Kidney glomerular epithelial cell (primary cell): ENCODE data around the gene ATP2B3.
A peak's percentile ranks its signal among the peaks of the same experiment; 100 is the strongest.

Experiments
- DNase-seq: peaks from one replicate; lab custom pipeline; 2025; lab: John Stamatoyannopoulos, UW

The ATP2B3 gene

GRCh38 chrX:153507484-153508178 is 9.8 kb upstream of the ATP2B3 start:
- DNase-seq = peak; percentile 6

GRCh38 chrX:153509592-153509991 is 7.8 kb upstream of the ATP2B3 start:
- no peak for DNase-seq

DNA sequence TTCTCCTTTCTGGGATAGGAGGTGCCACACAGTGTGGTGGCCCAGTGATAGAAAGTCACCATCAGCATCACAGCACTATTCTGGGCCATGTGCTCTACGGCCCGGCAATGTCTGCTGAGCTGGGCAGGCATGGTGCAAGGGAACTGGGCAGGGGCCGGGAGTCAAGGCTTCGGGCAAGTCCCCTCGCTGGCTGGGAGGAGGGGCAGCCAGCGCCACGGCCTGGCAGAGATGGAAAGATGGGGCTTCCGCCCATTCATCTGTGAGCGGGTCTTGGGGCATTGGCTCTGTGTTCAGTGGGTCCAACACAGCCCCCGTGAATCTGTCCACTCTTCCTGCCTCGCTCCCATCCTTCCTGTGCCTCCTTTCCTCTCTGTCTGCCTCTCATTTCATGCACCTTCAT is 7.1 kb upstream of the ATP2B3 start:
- no peak for DNase-seq

DNA sequence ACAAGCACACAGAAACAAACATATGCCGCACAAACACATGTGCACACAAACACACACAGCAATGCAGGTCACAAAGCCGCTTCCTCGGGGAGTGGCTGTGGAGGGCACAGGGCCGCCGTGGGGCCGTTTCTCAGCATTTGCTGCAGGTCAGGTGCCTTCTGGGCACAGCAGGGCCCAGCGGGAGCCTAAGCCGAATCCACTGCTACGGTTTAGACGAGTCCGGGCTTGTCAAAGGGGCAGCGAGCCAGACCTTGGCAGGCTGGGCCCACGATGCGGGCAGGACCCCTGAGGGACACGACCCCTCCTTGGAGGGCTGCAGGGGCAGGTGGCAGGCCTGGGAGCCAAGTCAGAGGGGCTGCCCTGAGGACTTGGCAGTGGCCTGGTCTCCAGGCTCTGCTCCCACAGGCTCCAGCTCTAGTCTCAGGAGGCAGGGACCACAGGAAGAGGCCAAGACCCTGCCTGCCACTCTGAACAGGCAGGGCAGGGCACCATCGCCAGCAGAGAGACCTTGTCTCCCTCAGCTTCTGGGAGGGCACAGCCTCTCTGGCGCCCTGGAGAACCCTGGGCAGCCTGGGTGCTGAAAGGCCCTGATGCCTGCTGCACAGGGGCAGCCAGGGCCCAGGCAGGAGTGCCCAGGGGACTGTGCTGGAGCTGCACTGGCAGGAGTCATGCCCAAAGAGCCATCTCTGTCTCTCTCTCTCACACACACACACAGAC is 5.5 kb upstream of the ATP2B3 start:
- no peak for DNase-seq

DNA sequence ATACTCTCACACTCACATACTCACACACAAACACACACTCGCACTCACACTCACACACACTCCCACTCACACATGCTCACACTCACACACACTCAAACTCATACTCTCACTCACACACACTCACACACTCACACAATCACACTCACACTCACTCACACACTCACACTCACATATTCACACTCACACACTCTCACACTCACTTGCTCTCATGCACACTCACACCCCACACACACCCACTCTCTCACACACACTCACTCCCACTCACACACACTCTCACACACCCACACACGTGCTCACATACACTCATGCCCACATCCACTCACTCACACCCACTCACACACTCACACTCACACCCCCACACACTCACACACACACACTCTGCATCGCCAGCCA is 4.9 kb upstream of the ATP2B3 start:
- no peak for DNase-seq

DNA sequence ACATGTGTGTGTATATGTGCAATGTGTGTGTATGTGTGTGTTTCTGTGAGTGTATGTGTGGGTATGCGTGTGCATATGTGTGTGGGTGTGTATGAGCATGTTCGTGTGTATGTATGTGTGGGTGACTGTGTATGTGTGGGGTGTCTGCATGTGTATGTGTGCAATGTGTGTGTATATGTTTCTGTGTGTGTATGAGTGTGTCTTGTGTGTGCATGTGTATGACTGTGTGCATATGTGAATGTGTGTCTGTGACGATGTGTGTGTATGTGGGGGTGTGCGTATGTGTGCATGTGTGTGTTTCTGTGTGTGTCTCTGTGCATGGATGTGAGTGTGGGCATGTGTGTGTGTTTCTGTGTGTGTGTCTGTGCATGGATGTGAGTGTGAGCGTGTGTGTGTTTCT is 4.2 kb upstream of the ATP2B3 start:
- no peak for DNase-seq

- no peak for DNase-seq
Measured at GRCh38 chrX:153514259-153514658, 3.2 kb upstream of the ATP2B3 start.

DNA sequence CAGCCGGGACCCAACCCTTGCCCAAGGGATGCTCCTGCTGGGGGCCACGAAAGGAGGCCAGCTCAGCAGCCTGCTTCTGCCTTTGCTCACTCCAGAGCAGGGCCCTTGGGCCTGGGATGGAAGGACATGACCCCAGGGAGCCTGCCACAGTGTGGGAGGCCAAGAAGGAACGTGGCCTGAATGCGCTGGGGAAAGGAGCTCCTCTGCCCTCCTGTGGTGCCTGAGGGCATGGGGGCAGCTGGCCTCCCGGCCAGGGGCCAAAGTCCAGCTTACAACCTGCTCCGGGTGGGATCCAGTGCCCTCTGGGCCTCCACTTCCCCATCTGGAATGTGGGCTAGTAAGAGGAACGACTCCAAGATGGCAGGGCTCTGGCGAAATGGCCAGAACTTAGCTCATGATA is 2.0 kb upstream of the ATP2B3 start:
- no peak for DNase-seq

DNA sequence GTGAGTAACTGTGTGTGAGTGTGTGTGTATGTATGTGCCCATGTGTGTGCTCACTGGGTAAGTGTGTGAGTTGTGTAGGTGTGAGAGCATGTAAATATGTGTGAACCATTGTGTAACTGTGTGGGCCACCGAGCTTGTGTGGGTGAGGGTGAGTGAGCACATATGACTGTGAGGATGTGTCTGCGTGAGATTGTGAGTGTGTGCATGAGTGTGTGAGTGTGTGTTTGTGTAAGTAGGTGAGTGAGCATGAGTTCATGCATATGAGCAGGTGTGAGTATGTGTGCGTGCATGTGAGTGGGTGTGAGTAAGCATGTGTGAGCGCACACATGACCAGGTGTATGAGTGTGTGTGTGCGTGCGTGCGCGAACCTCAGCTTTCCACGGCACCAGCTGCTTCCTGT is 1.4 kb upstream of the ATP2B3 start:
- no peak for DNase-seq

DNA sequence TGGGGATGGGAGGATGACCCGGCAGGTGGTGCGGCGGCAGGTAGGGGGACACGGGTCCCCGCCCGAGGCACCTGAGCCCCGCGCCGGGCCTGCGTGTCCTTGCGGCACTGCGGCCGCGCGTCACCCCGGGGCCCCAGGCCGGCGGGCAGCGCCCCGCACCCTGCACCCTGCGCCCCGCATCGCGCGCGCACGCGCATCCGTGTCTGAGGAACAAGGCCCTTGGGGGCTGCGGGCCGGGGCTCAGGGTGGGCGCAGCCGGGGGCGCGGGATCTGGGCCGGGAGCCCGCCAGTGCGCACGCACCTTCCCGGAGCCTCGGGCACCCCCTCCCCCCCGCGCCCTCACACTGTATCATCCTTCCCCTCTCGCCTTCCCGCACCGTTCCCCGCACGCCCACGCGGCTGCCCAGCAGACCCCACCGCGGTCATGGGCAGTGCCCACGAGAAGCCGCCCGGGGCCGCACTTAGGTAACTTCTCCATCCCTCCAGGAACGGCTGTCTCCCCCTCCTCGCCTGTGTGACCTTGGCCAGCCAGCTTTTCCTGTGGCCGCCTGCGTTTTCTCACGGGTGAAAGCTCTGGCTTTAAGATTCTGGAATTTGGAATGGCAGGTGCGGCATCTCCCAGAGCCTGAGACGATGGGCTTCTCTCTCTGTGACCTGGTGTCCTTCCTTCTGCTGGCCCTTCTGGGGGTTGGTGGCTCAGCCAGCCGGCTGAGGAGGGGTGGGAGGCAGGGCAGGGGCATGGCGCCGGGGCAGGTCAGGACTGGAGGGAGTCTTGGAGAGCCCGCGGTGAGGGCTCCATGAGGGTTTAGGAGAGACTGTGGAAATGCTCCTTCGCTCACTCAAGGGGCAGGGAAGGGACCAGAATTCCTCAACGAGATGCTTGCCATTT is 748 bp downstream of the ATP2B3 start:
- DNase-seq = no peak

GRCh38 chrX:153519569-153520286 is 2.3 kb downstream of the ATP2B3 start:
- DNase-seq = peak; percentile 54

DNA sequence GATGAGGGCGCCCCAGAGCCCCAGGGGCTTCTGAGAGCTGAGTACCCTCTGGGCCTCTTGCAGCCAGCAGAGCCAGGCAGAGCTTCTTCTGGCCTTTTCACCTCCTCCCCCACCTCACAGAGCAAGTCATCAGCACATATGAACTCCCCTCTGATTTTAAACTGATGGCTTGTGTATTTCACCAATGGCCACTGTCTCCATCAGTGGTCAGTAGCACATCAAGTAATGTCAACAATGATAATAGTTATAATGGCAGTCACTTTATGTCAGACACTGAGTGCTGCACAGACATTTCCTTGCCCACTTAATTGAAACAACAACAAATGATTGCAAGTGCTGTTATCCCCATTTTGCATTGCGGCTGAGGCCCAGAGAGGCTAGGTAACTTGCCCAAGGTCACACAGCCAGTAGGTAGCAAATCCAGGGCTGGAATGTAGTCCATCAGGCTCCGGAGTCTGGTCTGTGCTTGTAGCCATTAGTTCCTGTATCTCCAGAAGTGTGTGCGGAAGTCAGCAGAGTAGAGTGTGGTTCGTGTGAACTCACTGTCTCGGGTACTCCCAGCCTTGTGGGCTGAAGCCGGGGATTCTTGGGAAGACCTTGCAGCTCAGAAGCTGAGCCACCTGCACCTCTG is 3.0 kb downstream of the ATP2B3 start:
- DNase-seq = no peak

DNA sequence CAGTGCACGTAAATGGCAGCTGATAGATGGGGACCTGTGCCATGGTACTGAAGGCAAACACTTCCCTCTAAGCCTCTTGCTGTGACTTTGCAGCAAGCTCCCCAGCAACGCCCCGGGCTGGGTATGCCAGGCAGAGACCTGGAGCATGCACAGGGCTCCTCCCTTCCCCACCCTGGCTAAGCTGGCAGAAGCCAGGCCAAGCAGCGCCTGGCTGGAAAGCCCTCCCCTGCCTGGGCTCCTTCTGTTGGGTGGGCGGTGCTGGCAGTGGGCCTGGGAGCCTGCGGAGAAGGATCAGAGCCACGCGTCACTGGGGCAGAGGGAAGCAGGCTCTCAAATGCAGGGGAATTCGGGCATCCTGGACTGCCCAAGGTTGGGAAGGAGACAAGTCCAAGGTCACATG is 3.6 kb downstream of the ATP2B3 start:
- no peak for DNase-seq

DNA sequence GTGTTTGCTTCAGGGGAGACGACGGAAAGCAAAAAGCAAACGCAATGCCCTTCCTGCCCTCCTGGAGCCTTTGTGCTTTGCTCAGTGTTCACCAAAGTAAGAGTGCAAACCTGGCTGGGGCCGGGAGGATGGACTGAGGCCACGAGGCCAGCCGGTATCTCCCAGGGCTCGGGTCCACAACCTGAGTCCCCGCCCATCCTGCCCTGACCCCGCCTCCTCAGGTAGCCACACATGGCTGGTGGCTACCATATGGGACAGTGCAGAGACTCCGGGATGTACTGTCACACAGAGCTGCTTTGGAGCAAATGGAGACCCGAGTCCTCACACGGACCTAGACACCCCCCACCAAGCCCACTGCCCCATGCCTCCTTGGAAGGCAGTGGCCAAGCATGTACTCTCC is 4.8 kb downstream of the ATP2B3 start:
- DNase-seq = no peak

DNA sequence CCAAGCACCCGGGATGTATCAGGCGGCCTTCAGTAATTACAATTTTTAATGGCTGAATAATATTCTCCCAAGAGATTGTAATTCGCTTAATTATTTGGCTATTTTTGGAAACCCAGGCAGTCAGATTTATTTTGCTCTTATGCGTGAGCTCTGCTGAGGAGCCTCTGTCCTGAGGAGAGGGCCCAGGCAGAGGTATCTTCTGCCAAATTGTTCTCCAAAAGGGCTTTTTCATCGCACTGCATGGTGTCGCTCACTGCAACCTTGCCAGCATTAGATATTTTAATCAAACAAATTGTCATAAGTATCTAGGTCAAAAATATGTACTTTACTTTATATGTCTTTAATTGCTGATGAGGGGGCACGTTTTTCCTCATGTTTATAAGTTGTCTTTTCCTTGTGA is 5.8 kb downstream of the ATP2B3 start:
- DNase-seq = no peak

GRCh38 chrX:153524234-153524633 is 6.8 kb downstream of the ATP2B3 start:
- DNase-seq = no peak

GRCh38 chrX:153525451-153525850 is 8.0 kb downstream of the ATP2B3 start:
- DNase-seq = no peak

GRCh38 chrX:153526042-153526441 is 8.6 kb downstream of the ATP2B3 start:
- no peak for DNase-seq

DNA sequence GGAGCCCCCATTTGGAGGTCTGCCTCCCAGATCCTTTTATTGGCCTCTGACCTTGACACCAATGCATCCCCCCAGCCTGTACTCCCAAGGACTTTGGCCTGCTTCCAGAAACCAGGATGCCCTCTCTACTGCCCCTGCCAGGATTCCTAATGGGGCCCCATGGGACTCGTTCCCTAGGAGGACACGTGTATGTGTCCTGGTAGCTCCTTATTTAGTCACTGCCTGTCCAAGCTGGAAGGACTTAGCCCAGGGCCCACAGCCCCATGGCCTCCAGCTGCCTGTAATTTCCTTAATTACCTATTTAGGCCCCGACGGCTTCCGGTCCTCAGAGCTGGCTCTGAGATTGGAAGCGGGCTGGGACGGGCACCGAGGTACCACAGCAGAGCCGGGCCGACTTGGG is 9.4 kb downstream of the ATP2B3 start:
- DNase-seq = no peak

DNA sequence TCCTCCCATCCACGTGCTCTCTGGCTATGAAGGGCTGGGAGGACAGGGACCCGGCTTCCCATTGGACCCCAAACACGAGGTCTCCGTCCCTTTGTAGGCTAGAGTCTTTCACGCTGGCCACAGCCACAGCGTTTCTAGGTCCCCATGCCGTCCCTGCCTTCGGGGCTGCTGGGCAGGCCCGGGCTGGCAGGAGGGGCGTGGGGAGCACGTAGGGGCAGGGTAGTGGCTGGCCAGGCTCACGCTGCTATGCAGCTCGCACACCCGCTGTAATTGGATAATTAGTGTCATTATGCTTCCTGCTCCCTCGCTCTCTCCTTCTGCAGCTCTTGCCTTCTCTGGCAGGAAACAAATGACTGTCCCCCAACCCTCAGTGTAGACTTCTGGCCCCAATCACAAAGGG is 9.8 kb downstream of the ATP2B3 start:
- no peak for DNase-seq

DNA sequence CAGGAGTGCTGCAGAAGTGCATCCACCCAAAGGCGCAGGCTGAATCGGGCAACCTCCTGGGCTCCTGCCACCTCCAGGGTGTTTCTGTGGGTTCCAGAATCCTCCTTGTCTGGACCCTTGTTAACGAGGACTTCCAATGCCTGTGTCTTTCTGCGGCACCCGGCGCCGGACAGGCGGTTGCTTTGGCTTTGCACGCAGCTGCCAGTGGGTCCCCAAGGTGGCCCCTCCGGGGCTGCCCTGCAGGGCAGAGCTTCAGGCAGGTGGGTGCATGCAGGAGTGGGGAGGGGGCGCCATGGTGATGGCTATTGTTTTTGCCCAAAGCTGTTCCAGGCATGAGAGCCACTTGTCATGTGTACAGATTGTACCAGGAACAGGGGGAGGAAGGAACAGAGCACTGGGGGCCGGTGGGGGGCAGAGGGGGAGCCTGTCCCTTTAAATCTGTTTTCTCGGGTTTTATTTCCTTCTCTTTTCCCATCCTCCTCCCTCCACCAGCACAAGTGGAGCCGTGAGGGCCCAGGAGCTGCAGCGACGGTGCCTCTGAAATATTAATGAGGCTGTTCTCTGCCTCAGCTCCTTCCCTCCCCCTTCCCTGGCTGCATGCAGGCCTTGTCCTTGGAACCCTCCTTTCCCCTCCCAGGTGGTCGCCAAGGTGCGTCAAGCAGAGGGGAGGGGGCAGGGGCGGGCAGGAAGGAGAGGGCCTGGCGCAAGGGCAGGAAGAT is 13.1 kb downstream of the ATP2B3 start:
- no peak for DNase-seq
